Measurements from ENCODE around the gene GALNT4. TPM values are rescaled to one million over a fixed set of nuclear protein-coding genes. Genes with fewer than 3 reads are reported as not detected.

The GALNT4 gene
- total and polyA plus RNA-seq, 2 of the 13 experiments (the other 11 are each of a cell fraction or from before 2014, with no cell fraction given) = 4.9 to 6.8 TPM

DNA sequence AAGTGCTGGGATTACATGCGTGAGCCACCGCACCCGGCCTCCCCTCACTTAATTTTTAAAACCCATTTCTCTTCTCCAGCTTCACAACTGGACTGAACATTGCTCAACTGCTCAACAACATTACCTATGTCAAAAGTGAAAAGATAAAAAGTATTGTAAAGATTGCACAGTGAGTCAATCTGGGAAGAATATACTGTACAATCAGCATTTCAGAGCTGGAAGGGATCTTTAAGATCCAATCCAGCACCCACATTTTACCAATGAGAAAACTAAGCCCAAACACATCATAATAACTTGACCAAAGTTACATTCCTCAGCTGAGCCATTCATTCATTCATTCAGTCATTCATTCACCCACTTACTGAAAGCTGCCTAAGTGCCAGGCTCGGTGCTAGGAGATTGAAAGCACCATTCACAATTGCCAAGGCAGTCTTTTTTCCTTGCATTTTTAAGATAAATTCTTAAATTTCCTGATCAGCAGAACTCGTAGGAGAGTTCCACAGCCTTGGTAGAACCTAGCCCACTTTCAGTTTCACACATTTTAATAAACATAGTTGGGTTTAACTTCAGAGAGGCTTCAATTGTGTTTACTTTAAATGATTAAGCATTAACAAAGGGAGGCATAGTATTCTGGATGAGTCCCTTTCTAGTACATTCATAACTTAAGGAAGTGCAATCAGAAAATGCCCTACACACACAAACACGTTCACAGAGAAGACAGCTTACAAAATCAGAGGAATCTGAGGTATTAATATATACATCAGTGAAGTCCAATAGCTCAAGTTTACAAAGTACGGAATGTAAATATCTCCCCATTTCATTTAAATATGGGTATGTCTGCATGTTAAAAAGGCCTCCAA lies 3.0 kb downstream of the GALNT4 start (continued):
- TF ChIP-seq, protein P1, sequence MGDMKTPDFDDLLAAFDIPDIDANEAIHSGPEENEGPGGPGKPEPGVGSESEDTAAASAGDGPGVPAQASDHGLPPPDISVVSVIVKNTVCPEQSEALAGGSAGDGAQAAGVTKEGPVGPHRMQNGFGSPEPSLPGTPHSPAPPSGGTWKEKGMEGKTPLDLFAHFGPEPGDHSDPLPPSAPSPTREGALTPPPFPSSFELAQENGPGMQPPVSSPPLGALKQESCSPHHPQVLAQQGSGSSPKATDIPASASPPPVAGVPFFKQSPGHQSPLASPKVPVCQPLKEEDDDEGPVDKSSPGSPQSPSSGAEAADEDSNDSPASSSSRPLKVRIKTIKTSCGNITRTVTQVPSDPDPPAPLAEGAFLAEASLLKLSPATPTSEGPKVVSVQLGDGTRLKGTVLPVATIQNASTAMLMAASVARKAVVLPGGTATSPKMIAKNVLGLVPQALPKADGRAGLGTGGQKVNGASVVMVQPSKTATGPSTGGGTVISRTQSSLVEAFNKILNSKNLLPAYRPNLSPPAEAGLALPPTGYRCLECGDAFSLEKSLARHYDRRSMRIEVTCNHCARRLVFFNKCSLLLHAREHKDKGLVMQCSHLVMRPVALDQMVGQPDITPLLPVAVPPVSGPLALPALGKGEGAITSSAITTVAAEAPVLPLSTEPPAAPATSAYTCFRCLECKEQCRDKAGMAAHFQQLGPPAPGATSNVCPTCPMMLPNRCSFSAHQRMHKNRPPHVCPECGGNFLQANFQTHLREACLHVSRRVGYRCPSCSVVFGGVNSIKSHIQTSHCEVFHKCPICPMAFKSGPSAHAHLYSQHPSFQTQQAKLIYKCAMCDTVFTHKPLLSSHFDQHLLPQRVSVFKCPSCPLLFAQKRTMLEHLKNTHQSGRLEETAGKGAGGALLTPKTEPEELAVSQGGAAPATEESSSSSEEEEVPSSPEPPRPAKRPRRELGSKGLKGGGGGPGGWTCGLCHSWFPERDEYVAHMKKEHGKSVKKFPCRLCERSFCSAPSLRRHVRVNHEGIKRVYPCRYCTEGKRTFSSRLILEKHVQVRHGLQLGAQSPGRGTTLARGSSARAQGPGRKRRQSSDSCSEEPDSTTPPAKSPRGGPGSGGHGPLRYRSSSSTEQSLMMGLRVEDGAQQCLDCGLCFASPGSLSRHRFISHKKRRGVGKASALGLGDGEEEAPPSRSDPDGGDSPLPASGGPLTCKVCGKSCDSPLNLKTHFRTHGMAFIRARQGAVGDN (CRISPR knock-in tag; IDR thresholded peaks at IDR 0.05) = no peak

DNA sequence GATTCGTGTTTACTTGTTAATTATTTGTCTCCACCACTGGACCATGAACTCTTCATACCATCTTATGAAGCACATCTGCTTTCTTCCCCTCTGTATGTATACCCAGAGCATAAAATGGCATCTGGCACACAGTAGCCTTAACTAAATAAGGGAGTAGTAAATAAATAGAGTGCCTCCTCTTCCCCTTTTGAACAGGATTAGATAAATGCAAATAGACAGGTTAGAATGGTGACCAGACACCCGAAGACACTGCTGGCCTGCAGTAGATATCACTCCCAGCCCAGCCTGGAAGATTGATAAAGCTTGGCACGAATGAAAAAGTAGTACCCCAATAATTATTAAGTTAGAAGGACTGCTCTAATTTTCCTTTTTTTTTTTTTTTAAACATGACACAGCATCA lies 6.9 kb downstream of the GALNT4 start:
- ChIA-PET POLR2A (no interaction called here), CTCF (ENCODE audit: low intra/inter-chr PET ratio, low total read pairs) (no interaction called here)
- H3K79me2 ChIP-seq (ENCODE audit: insufficient read depth, low read length) = peaks cover 27% of the 10 kb centered on the region
- H3K27me3 ChIP-seq (ENCODE audit: control insufficient read depth in 1 of 2, insufficient read depth in 2 of 2, low read length in 2 of 2) = no peaks in the 10 kb centered on the region
- in situ Hi-C loops (cut with HindIII; ENCODE audit: extremely low pct_ligation_motif_present, low pct_unique_long_range_greater_than_20kb) (no loop called here), intact Hi-C loops (cut with micrococcal nuclease; ENCODE audit: unreplicated experiment) (no loop called here)
- ATAC-seq (peak; percentile 47; the same call in 2 of the 3 replicates), FAIRE-seq (no peak), DNase-seq (ENCODE audit: low spot score) (no peak)
- no peaks in the 10 kb centered on the region for H4K20me1 ChIP-seq (ENCODE audit: insufficient read depth, low read length)
- no peak overlapping the region for H3K9ac ChIP-seq (ENCODE audit: insufficient read depth, low read depth, low read length)
- no peak overlapping the region for H3K4me3 ChIP-seq (replicated peaks in 1 of 3; ENCODE audit: insufficient read depth in 1 of 3, low read depth in 2 of 3, low read length in 3 of 3)
- H3K36me3 ChIP-seq (replicated peaks in 1 of 2; ENCODE audit: control insufficient read depth in 1 of 2, insufficient read depth in 2 of 2, low read length in 2 of 2) = no peaks in the 10 kb centered on the region
- H3K27ac ChIP-seq (ENCODE audit: extremely low read length, insufficient read depth, low read length) = no peak overlapping the region
- H3K9me3 ChIP-seq (ENCODE audit: low read length) = no peaks in the 10 kb centered on the region
- no peak overlapping the region for H3K4me2 ChIP-seq (ENCODE audit: low read depth, low read length)
- no peak for TF ChIP-seq RBM22 (optimal IDR thresholded peaks at IDR 0.05; ENCODE audit: low read length)
- TF ChIP-seq TOPORS (CRISPR knock-in tag; IDR thresholded peaks at IDR 0.05) = no peak
- BruUV-seq (replicated peaks) = no TSS peak
- WGBS (ENCODE audit: low lambda C conversion rate) = 57% methylated on average over 3 of the region's 3 CpGs
- H2AFZ ChIP-seq (ENCODE audit: low read length) = no peak overlapping the region
- peaks cover 46% of the 10 kb centered on the region for H3K4me1 ChIP-seq (ENCODE audit: insufficient read depth, low read length)
